Gastrocnemius medialis (tissue), 4 donors: Measurements from ENCODE around the gene COP1. TPM values are rescaled to one million over a fixed set of nuclear protein-coding genes. Genes with fewer than 3 reads are reported as not detected.
"Not testable (repeated sequence)": the region's sequence is repeated elsewhere in the genome, so short reads cannot be mapped to it uniquely, and the experiment has no call there.

Experiments used
- ATAC-seq, 2 donors: fragments of 150-250 bp; one replicate each; pipeline ENCODE4 v1.9.1; 2016
- DNase-seq, 2 donors: peaks; one replicate each; pipeline ENCODE4 v3.0.0-alpha.2; 2019
- H3K27ac ChIP-seq, 4 donors: fragments of 200-600 bp; sonication (generic); 1 replicate in 1 of 4; 2 replicates in 3 of 4; pipeline ENCODE4 v1.5.1; 2016 to 2018; ENCODE audit warnings: mild to moderate bottlenecking in 2 of 4, moderate library complexity in 1 of 4
- H3K27me3 ChIP-seq, 3 donors: fragments of 200-600 bp; sonication (generic) in 2 of 3; 1 replicate in 1 of 3; 2 replicates in 2 of 3; pipeline versions ENCODE4 v1.5.1 to v1.6.0; 2016 to 2019; ENCODE audit warnings: mild to moderate bottlenecking in 1 of 3, moderate library complexity in 1 of 3
- H3K36me3 ChIP-seq, 2 donors: fragments of 200-600 bp; sonication (generic) in 1 of 2; one replicate each; pipeline ENCODE4 v1.5.1; 2017 to 2018
- H3K4me1 ChIP-seq, 2 donors: fragments of 200-600 bp; sonication (generic) in 1 of 2; one replicate each; pipeline ENCODE4 v1.5.1; 2016 to 2017; ENCODE audit warnings: mild to moderate bottlenecking in 2 of 2
- H3K4me3 ChIP-seq, 4 donors: fragments of 200-600 bp; sonication (generic) in 3 of 4; 1 replicate in 1 of 4; 2 replicates in 3 of 4; pipeline ENCODE4 v1.5.1; 2016 to 2019; ENCODE audit warnings: mild to moderate bottlenecking in 2 of 4
- H3K9me3 ChIP-seq, 3 donors: fragments of 200-600 bp; sonication (generic) in 2 of 3; 1 replicate in 1 of 3; 2 replicates in 2 of 3; pipeline ENCODE4 v1.5.1; 2016 to 2019
- CTCF ChIP-seq, 5 experiments: fragments of 450-650 bp in 3 of 5; fragments of 200-600 bp in 2 of 5; sonication (generic) in 2 of 5; IDR thresholded peaks in 4 of 5; conservative IDR thresholded peaks in 1 of 5; 1 replicate in 4 of 5; 2 replicates in 1 of 5; pipeline ENCODE4 v1.5.1; 2016 to 2019; ENCODE audit warnings: antibody characterized with exemption in 5 of 5, mild to moderate bottlenecking in 3 of 5, moderate library complexity in 3 of 5
- POLR2A ChIP-seq, 2 donors: fragments of 450-650 bp; IDR thresholded peaks; one replicate each; pipeline ENCODE4 v1.6.1; 2017; ENCODE audit warnings: antibody characterized with exemption in 2 of 2, mild to moderate bottlenecking in 2 of 2, moderate library complexity in 2 of 2
- in situ Hi-C, 4 donors: fragments of 200-750 bp; cut with MboI; loops; one replicate each; pipeline versions ENCODE4 v1.15.0 to v1.8.0; 2017; ENCODE audit warnings: low sequenced_read_pairs in 4 of 4
- intact Hi-C: fragments of 100-400 bp; cut with DNase I; formaldehyde crosslinking; loops from one replicate; pipeline ENCODE4 v1.15.1; 2023; ENCODE audit warnings: low total_unique reads
- total RNA-seq, 4 donors: library from RNA; depleted of rRNA; stranded (reverse); fragments of >200 nt; gene quantifications; one replicate each; pipeline versions ENCODE4 v1.1.0 to v1.2.3, GENCODE V29; 2016

COP1 gene
- total RNA-seq, 4 donors from 2014 or later: 19.6 to 29.7 (median 25.3) TPM

GRCh38 chr1:176241385-176242015 is 34.4 kb upstream of the COP1 start:
- no peak overlapping the region for H3K4me3 ChIP-seq
- in situ Hi-C loops: no loop called here
- no peak for TF ChIP-seq CTCF (IDR thresholded peaks at IDR 0.05 in 4 of 5, conservative IDR thresholded peaks at IDR 0.05 in 1 of 5)
- TF ChIP-seq POLR2A (IDR thresholded peaks at IDR 0.05): no peak
- no peaks in the 10 kb centered on the region for H3K4me1 ChIP-seq
- no peak overlapping the region for H3K27ac ChIP-seq
- DNase-seq (no peak), ATAC-seq (no peak)
- no peaks in the 10 kb centered on the region for H3K27me3 ChIP-seq
- intact Hi-C loops: no loop called here
- H3K9me3 ChIP-seq: no peaks in the 10 kb centered on the region
- no peaks in the 10 kb centered on the region for H3K36me3 ChIP-seq

- H3K4me1 ChIP-seq, intact Hi-C loops, ATAC-seq, DNase-seq, H3K9me3 ChIP-seq, in situ Hi-C loops, H3K36me3 ChIP-seq, H3K27me3 ChIP-seq, H3K27ac ChIP-seq, H3K4me3 ChIP-seq: not testable (repeated sequence)
Observed at GRCh38 chr1:176233657-176234056, 26.6 kb upstream of the COP1 start.

- Histone ChIP-seq H3K27me3 (no peaks in the 10 kb centered on the region), H3K4me1 (no peaks in the 10 kb centered on the region), H3K9me3 (no peaks in the 10 kb centered on the region), H3K36me3 (no peaks in the 10 kb centered on the region), H3K4me3 (no peak overlapping the region), H3K27ac (no peak overlapping the region)
- DNase-seq (no peak), ATAC-seq (no peak)
- TF ChIP-seq CTCF (IDR thresholded peaks at IDR 0.05 in 4 of 5, conservative IDR thresholded peaks at IDR 0.05 in 1 of 5) (no peak), POLR2A (IDR thresholded peaks at IDR 0.05) (no peak)
- intact Hi-C loops (no loop called here), in situ Hi-C loops (no loop called here)
Observed at GRCh38 chr1:176227579-176227978, 20.5 kb upstream of the COP1 start.

GRCh38 chr1:176225911-176226310 is 18.8 kb upstream of the COP1 start:
- Histone ChIP-seq H3K9me3 (no peaks in the 10 kb centered on the region), H3K4me1 (no peaks in the 10 kb centered on the region), H3K36me3 (no peaks in the 10 kb centered on the region), H3K27ac (no peak overlapping the region), H3K27me3 (no peaks in the 10 kb centered on the region), H3K4me3 (no peak overlapping the region)
- in situ Hi-C loops (no loop called here), intact Hi-C loops (no loop called here)
- TF ChIP-seq CTCF (IDR thresholded peaks at IDR 0.05 in 4 of 5, conservative IDR thresholded peaks at IDR 0.05 in 1 of 5) (no peak), POLR2A (IDR thresholded peaks at IDR 0.05) (no peak)
- DNase-seq: no peak
- ATAC-seq: no peak

- H3K9me3 ChIP-seq: no peaks in the 10 kb centered on the region
- ATAC-seq (no peak), DNase-seq (no peak)
- H3K27ac ChIP-seq: no peak overlapping the region
- H3K4me3 ChIP-seq: no peak overlapping the region
- intact Hi-C loops (no loop called here), in situ Hi-C loops (no loop called here)
- no peaks in the 10 kb centered on the region for H3K27me3 ChIP-seq
- no peaks in the 10 kb centered on the region for H3K36me3 ChIP-seq
- no peak for TF ChIP-seq CTCF (IDR thresholded peaks at IDR 0.05 in 4 of 5, conservative IDR thresholded peaks at IDR 0.05 in 1 of 5)
- TF ChIP-seq POLR2A (IDR thresholded peaks at IDR 0.05): no peak
- H3K4me1 ChIP-seq: no peaks in the 10 kb centered on the region
Observed at GRCh38 chr1:176225479-176225875, 18.4 kb upstream of the COP1 start.
